A549 (cell line): ENCODE data around the gene PCED1B.

ENCODE experiments used
- CBX2 ChIP-seq: fragments of 200-600 bp; sonication (generic); IDR thresholded peaks from 2 replicates; pipeline ENCODE4 v1.6.1; 2016; ENCODE audit warnings: low read depth, mild to moderate bottlenecking, borderline replicate concordance
- NFE2L2 ChIP-seq: fragments of 150-350 bp; conservative IDR thresholded peaks from 2 replicates; pipeline ENCODE4 v1.6.1; 2014; ENCODE audit warnings: low read length
- POLR2A ChIP-seq: IDR thresholded peaks from 2 replicates; pipeline ENCODE4 v1.6.1; 2012; ENCODE audit warnings: mild to moderate bottlenecking, low read length
- TF ChIP-seq, protein P1 (sequence below): fragments of >200 bp; sonication (Bioruptor Twin); formaldehyde crosslinking; IDR thresholded peaks from 3 replicates; pipeline ENCODE4 v1.5.1; 2016

- TF ChIP-seq, protein P1, sequence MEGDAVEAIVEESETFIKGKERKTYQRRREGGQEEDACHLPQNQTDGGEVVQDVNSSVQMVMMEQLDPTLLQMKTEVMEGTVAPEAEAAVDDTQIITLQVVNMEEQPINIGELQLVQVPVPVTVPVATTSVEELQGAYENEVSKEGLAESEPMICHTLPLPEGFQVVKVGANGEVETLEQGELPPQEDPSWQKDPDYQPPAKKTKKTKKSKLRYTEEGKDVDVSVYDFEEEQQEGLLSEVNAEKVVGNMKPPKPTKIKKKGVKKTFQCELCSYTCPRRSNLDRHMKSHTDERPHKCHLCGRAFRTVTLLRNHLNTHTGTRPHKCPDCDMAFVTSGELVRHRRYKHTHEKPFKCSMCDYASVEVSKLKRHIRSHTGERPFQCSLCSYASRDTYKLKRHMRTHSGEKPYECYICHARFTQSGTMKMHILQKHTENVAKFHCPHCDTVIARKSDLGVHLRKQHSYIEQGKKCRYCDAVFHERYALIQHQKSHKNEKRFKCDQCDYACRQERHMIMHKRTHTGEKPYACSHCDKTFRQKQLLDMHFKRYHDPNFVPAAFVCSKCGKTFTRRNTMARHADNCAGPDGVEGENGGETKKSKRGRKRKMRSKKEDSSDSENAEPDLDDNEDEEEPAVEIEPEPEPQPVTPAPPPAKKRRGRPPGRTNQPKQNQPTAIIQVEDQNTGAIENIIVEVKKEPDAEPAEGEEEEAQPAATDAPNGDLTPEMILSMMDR, result no peak
- no peak for TF ChIP-seq NFE2L2
- TF ChIP-seq POLR2A, result no peak
- no peak for TF ChIP-seq CBX2
Observed at GRCh38 chr12:47274760-47275159, 195.3 kb downstream of the PCED1B start.
